Cardiac muscle cell (in vitro differentiated cells and primary cell): ENCODE results near the gene LITAF. TPM values are rescaled to one million over a fixed set of nuclear protein-coding genes. Genes with fewer than 3 reads are reported as not detected.

Source experiments
- DNase-seq, 2 donors: peaks; one replicate each; pipeline versions ENCODE4 v3.0.0 to v3.0.0-alpha.2; 2010 to 2017; ENCODE audit warnings: low read depth in 1 of 2, low spot score in 1 of 2
- H3K27ac ChIP-seq: fragments of 200-600 bp; sonication (generic); 2 replicates; pipeline ENCODE4 v1.5.1; 2016
- H3K27me3 ChIP-seq: fragments of 200-600 bp; sonication (generic); 2 replicates; pipeline ENCODE4 v1.6.0; 2016; ENCODE audit warnings: control low read depth
- H3K36me3 ChIP-seq: fragments of 200-600 bp; sonication (generic); 2 replicates; pipeline ENCODE4 v1.5.1; 2016; ENCODE audit warnings: control low read depth
- H3K4me1 ChIP-seq: fragments of 200-600 bp; sonication (generic); 2 replicates; pipeline ENCODE4 v1.8.1; 2017; ENCODE audit warnings: low read depth, mild to moderate bottlenecking, mixed run types
- H3K4me3 ChIP-seq: fragments of 200-600 bp; sonication (generic); 2 replicates; pipeline ENCODE4 v1.5.1; 2016; ENCODE audit warnings: mild to moderate bottlenecking
- H3K9me3 ChIP-seq: fragments of 200-600 bp; sonication (generic); 2 replicates; pipeline ENCODE4 v1.5.1; 2017; ENCODE audit warnings: low read depth, mild to moderate bottlenecking, control low read depth
- polyA plus RNA-seq: library from polyadenylated mRNA; unstranded; fragments of >200 nt; fragmentation: Nextera tagmentation; extraction: Ambion mirVana; gene quantifications from 2 replicates; pipeline ENCODE4 v1.2.1, GENCODE V29; 2016
- total RNA-seq: library from RNA; depleted of rRNA; stranded (reverse); fragments of >200 nt; gene quantifications from 2 replicates; pipeline ENCODE4 v1.2.3, GENCODE V29; 2016
- TF ChIP-seq, protein P1 (sequence below): IDR thresholded peaks from 2 replicates; pipeline ENCODE4 v1.5.1; 2012; ENCODE audit warnings: low read depth, mild to moderate bottlenecking, low read length

LITAF gene
- total and polyA plus RNA-seq, 2 experiments from 2014 or later, result 42.1 to 43.3 TPM

DNA sequence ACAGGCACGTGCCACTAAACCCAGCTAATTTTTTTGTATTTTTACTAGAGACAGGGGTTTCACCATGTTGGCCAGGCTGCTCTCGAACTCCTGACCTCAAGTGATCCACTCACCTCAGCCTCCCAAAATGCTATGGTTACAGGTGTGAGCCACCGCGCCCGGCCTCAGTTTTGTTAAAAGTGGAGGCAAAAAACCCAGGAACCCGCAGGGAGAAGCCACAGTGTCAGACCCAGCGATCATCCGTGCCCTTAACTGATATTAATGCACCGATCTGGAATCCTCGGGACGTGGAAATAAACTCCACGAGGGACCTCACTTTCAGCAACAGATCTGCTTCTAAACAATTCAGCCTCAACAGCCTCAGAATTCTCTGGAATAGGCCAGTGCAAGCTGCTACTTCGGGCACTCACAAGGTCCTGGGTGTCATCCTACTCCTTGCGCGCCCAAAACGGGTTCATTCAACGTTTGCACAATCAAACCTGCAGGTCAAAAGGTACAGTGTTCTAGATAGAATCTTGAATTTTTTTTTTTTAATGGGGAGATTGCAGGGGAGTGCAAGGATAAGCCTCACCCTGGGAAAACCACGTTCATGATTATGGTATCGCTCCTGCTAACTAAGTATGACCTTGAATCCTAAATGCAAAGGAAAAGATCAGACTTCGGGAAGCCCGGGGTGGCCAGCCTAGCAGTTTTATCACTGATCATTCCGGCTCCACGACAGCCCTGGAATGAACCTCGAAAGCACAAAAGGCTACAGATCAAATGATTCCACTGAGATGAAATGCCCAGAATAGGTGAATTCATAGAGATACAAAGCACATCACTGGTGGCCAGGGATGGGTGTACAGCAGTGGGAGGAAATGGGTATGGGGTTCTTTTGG, 22.4 kb downstream of the LITAF start:
- TF ChIP-seq, protein P1, sequence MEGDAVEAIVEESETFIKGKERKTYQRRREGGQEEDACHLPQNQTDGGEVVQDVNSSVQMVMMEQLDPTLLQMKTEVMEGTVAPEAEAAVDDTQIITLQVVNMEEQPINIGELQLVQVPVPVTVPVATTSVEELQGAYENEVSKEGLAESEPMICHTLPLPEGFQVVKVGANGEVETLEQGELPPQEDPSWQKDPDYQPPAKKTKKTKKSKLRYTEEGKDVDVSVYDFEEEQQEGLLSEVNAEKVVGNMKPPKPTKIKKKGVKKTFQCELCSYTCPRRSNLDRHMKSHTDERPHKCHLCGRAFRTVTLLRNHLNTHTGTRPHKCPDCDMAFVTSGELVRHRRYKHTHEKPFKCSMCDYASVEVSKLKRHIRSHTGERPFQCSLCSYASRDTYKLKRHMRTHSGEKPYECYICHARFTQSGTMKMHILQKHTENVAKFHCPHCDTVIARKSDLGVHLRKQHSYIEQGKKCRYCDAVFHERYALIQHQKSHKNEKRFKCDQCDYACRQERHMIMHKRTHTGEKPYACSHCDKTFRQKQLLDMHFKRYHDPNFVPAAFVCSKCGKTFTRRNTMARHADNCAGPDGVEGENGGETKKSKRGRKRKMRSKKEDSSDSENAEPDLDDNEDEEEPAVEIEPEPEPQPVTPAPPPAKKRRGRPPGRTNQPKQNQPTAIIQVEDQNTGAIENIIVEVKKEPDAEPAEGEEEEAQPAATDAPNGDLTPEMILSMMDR, result no peak
- Histone ChIP-seq H3K36me3 (no peaks in the 10 kb centered on the region), H3K9me3 (no peaks in the 10 kb centered on the region), H3K27ac (no peak overlapping the region), H3K4me3 (no peak overlapping the region), H3K4me1 (no peaks in the 10 kb centered on the region), H3K27me3 (no peaks in the 10 kb centered on the region)
- DNase-seq, result no peak

DNA sequence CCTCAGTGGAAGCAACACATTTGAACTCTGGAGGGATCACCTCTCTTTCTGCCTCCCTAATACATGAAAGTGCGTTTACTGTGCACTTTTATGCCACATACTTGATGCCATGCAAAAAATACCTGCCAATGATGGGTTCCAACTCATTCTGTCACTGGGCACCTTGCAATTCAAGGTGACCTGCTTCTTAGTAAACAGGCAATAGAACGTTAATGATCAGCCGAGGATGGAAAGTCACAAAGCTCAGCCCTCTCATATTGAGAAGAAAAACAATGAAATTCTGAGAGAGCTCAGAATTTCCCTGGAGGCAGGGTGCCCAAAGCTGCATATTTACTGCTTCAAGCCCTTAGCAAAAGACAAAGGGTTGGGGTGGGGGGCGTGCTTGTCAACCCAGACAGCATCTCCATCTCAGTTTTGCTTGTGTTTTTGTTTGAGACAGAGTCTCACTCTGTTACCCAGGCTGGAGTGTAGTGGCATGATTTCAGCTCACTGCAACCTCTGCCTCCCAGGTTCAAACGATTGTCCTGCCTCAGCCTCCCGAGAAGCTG, 23.2 kb downstream of the LITAF start:
- Histone ChIP-seq H3K27ac (no peak overlapping the region), H3K9me3 (no peaks in the 10 kb centered on the region)
- TF ChIP-seq, protein P1, result no peak

DNA sequence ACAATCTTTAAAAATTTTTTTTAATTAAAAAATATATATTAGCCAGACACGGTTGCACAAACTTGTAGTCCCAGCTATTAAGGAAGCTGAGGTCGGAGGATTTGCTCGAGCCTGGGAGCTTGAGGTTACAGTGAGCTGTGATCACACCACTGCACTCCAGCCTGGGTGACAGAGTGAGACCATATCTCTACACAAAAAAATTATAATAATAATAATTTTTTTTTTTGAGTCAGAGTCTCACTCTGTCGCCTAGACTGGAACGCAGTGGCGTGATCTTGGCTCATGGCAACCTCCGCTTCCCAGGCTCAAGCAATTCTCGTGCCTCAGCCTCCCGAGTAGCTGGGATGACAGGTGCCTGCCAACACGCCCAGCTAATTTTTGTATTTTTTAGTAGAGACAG, 23.8 kb downstream of the LITAF start:
- TF ChIP-seq, protein P1, result no peak
- Histone ChIP-seq H3K4me3 (no peak overlapping the region), H3K4me1 (no peaks in the 10 kb centered on the region), H3K9me3 (no peaks in the 10 kb centered on the region), H3K27ac (no peak overlapping the region), H3K27me3 (no peaks in the 10 kb centered on the region), H3K36me3 (no peaks in the 10 kb centered on the region)
- no peak for DNase-seq

More for the DNA sequence above, 23.2 kb downstream of the LITAF start:
- Histone ChIP-seq H3K36me3 (no peaks in the 10 kb centered on the region), H3K4me1 (no peaks in the 10 kb centered on the region), H3K27me3 (no peaks in the 10 kb centered on the region), H3K4me3 (no peak overlapping the region)
- no peak for DNase-seq

DNA sequence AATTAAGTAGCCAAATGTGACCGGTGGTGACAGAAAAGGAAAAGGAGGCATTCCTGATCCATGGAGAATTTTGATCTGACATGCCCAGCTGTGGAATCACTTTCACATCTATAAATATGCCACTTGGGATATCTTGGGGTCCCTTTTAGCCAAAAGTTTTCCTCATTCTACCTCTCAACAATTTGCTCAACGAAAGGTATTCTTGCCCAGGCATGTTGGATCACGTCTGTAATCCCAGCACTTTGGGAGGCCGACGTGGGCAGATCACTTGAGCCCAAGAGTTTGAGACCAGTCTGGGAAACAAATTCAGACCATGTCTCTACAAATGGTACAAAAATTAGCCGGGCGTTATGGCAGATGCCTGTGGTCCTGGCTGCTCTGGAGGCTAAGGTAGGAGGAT, 24.3 kb downstream of the LITAF start:
- no peaks in the 10 kb centered on the region for H3K9me3 ChIP-seq
- TF ChIP-seq, protein P1, result no peak
- no peak overlapping the region for H3K27ac ChIP-seq
- no peaks in the 10 kb centered on the region for H3K27me3 ChIP-seq
- H3K4me1 ChIP-seq, result no peaks in the 10 kb centered on the region
- H3K4me3 ChIP-seq, result no peak overlapping the region
- no peaks in the 10 kb centered on the region for H3K36me3 ChIP-seq
- DNase-seq, result no peak

DNA sequence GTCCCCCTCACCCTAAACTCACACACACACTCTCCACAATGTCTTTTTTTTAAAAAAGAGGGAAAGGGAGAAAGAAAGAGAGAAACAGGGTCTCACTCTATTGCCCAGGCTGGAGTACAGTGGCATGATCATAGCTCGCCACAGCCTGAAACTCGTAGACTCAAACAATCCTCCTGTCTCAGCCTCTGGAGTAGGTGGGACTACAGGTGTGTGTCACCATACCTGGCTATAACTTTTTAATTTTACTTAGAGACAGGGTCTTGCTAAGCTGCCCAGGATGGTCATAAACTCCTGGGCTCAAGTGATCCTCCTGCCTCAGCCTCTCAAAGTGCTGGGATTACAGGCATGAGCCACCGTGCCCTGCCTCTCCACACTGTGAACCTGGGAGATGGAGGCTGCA, 24.9 kb downstream of the LITAF start:
- TF ChIP-seq, protein P1, result no peak
- DNase-seq, result no peak
- no peaks in the 10 kb centered on the region for H3K36me3 ChIP-seq
- H3K27ac ChIP-seq, result no peak overlapping the region
- no peaks in the 10 kb centered on the region for H3K9me3 ChIP-seq
- no peaks in the 10 kb centered on the region for H3K27me3 ChIP-seq
- no peak overlapping the region for H3K4me3 ChIP-seq
- no peaks in the 10 kb centered on the region for H3K4me1 ChIP-seq
